GM23338 (cell line): ENCODE data around the gene ANKLE2. TPM values are rescaled to one million over a fixed set of nuclear protein-coding genes. Genes with fewer than 3 reads are reported as not detected.

Experiments
- ATAC-seq: fragments of 200-7000 bp; cut with Tn5 transposase; 3 replicates; pipeline ENCODE4 v1.9.1; 2020
- DNase-seq: peaks from one replicate; pipeline ENCODE4 v3.0.0-alpha.2; 2015; ENCODE audit warnings: low spot score
- H2AFZ ChIP-seq: fragments of 200-600 bp; sonication (generic); 2 replicates; pipeline ENCODE4 v1.8.0; 2016; ENCODE audit warnings: antibody characterized with exemption, mild to moderate bottlenecking, moderate library complexity
- H3F3A ChIP-seq: fragments of 200-600 bp; sonication (generic); replicated peaks from 2 replicates; pipeline ENCODE4 v1.8.0; 2017; ENCODE audit warnings: antibody characterized with exemption, mixed run types, low read depth
- H3K27ac ChIP-seq: fragments of 200-600 bp; sonication (generic); 2 replicates; pipeline ENCODE4 v1.6.1; 2016; ENCODE audit warnings: low read depth
- H3K27me3 ChIP-seq: fragments of 200-600 bp; sonication (generic); 2 replicates; pipeline ENCODE4 v1.8.0; 2016; ENCODE audit warnings: mild to moderate bottlenecking, mixed run types, moderate library complexity; ENCODE audit not compliant: insufficient read depth
- H3K36me3 ChIP-seq: fragments of 200-600 bp; sonication (generic); 2 replicates; pipeline ENCODE4 v1.8.0; 2016; ENCODE audit warnings: mild to moderate bottlenecking; ENCODE audit not compliant: insufficient read depth
- H3K4me1 ChIP-seq: fragments of 200-600 bp; sonication (generic); 2 replicates; pipeline ENCODE4 v1.8.0; 2016; ENCODE audit warnings: mild to moderate bottlenecking, moderate library complexity; ENCODE audit not compliant: insufficient read depth
- H3K4me2 ChIP-seq: fragments of 200-600 bp; sonication (generic); 2 replicates; pipeline ENCODE4 v1.7.1; 2017; ENCODE audit warnings: mixed run types
- H3K4me3 ChIP-seq: fragments of 200-600 bp; sonication (generic); 2 replicates; pipeline ENCODE4 v1.6.1; 2016; ENCODE audit warnings: mixed run types
- H3K79me2 ChIP-seq: fragments of 200-600 bp; sonication (generic); replicated peaks from 2 replicates; pipeline ENCODE4 v1.8.0; 2017; ENCODE audit warnings: mild to moderate bottlenecking; ENCODE audit not compliant: insufficient read depth
- H3K9me2 ChIP-seq: fragments of 200-600 bp; sonication (generic); 2 replicates; pipeline ENCODE4 v1.8.0; 2017; ENCODE audit not compliant: insufficient read depth
- H4K20me1 ChIP-seq: fragments of 200-600 bp; sonication (generic); replicated peaks from 2 replicates; pipeline ENCODE4 v1.8.0; 2017; ENCODE audit warnings: mild to moderate bottlenecking; ENCODE audit not compliant: insufficient read depth
- H3K27ac Mint-ChIP-seq: 2 replicates; pipeline ENCODE4 v1.8.0; 2020; ENCODE audit warnings: inconsistent platforms, mild to moderate bottlenecking, moderate library complexity, mixed read lengths
- H3K27me3 Mint-ChIP-seq: 3 replicates; pipeline ENCODE4 v1.8.0; 2022; ENCODE audit warnings: low read depth, mild to moderate bottlenecking, moderate library complexity, mixed read lengths, inconsistent platforms; ENCODE audit not compliant: insufficient read depth, poor library complexity
- H3K36me3 Mint-ChIP-seq: 3 replicates; pipeline ENCODE4 v1.8.0; 2021; ENCODE audit warnings: low read depth, mild to moderate bottlenecking, inconsistent platforms, moderate library complexity, mixed read lengths
- H3K4me1 Mint-ChIP-seq: 3 replicates; pipeline ENCODE4 v1.8.0; 2020; ENCODE audit warnings: mild to moderate bottlenecking, inconsistent platforms, mixed read lengths
- H3K4me3 Mint-ChIP-seq: 3 replicates; pipeline ENCODE4 v1.8.0; 2021; ENCODE audit warnings: moderate library complexity, mild to moderate bottlenecking, inconsistent platforms, mixed read lengths
- H3K9me3 Mint-ChIP-seq: 3 replicates; pipeline ENCODE4 v1.8.0; 2020; ENCODE audit warnings: moderate library complexity, mild to moderate bottlenecking, inconsistent platforms, mixed read lengths
- CREB1 ChIP-seq: fragments of 250-450 bp; sonication (Bioruptor Pico); IDR thresholded peaks from 2 replicates; pipeline ENCODE4 v1.5.0; 2020; ENCODE audit warnings: low read depth, mild to moderate bottlenecking, moderate library complexity
- CTCF ChIP-seq, 2 experiments: fragments of 200-600 bp in 1 of 2; sonication (generic) in 1 of 2; conservative IDR thresholded peaks; 2 replicates each; pipeline versions ENCODE4 v1.5.1 to v1.6.1; 2016 to 2017; ENCODE audit warnings: antibody characterized with exemption in 2 of 2, low read depth in 2 of 2, mild to moderate bottlenecking in 2 of 2, moderate library complexity in 1 of 2
- ETS1 ChIP-seq: IDR thresholded peaks from 2 replicates; pipeline ENCODE4 v1.6.1; 2016; ENCODE audit warnings: antibody characterized with exemption
- EZH2 ChIP-seq: fragments of 200-600 bp; sonication (generic); IDR thresholded peaks from one replicate; pipeline ENCODE4 v1.8.0; 2017; ENCODE audit warnings: antibody characterized with exemption, mild to moderate bottlenecking, low read depth; ENCODE audit not compliant: unreplicated experiment
- EZH2phosphoT487 ChIP-seq: fragments of 200-600 bp; sonication (generic); IDR thresholded peaks from one replicate; pipeline ENCODE4 v1.8.1; 2018; ENCODE audit warnings: antibody characterized with exemption; ENCODE audit not compliant: unreplicated experiment
- JUNB ChIP-seq: IDR thresholded peaks from one replicate; pipeline ENCODE4 v1.6.1; 2016; ENCODE audit warnings: antibody characterized with exemption; ENCODE audit not compliant: unreplicated experiment
- POLR2AphosphoS5 ChIP-seq: IDR thresholded peaks from 2 replicates; pipeline ENCODE4 v1.6.1; 2016; ENCODE audit warnings: antibody characterized with exemption, low read depth
- REST ChIP-seq: IDR thresholded peaks from one replicate; pipeline ENCODE4 v1.6.1; 2018; ENCODE audit warnings: antibody characterized with exemption; ENCODE audit not compliant: unreplicated experiment
- STAT1 ChIP-seq: IDR thresholded peaks from one replicate; pipeline ENCODE4 v1.6.1; 2016; ENCODE audit warnings: antibody characterized with exemption; ENCODE audit not compliant: unreplicated experiment
- ZNF114 ChIP-seq: fragments of 250-450 bp; sonication (Bioruptor Pico); IDR thresholded peaks from 2 replicates; pipeline ENCODE4 v1.5.0; 2020; ENCODE audit warnings: mild to moderate bottlenecking, moderate library complexity
- polyA plus RNA-seq: library from polyadenylated mRNA; unstranded; fragments of >200 nt; fragmentation: Nextera tagmentation; extraction: Ambion mirVana; gene quantifications from 2 replicates; pipeline ENCODE4 v1.2.1, GENCODE V29; 2016
- total RNA-seq: library from RNA; depleted of rRNA; stranded (reverse); fragments of >200 nt; shearing (Covaris generic); gene quantifications from 2 replicates; pipeline ENCODE4 v1.2.3, GENCODE V29; 2014

ANKLE2 gene
- total and polyA plus RNA-seq, 2 experiments from 2014 or later, result 27.2 to 63.7 TPM

- Histone ChIP-seq H3K9me2 (no peaks in the 10 kb centered on the region), H3K4me1 (no peaks in the 10 kb centered on the region), H4K20me1 (peaks cover 19% of the 10 kb centered on the region), H3K27ac (no peak overlapping the region), H3K4me3 (no peak overlapping the region), H3K79me2 (peaks cover 36% of the 10 kb centered on the region), H2AFZ (no peak overlapping the region), H3K36me3 (peaks cover 7% of the 10 kb centered on the region; the same call in 1 of the 2 replicates), H3K4me2 (no peak overlapping the region), H3K27me3 (no peaks in the 10 kb centered on the region), H3F3A (peaks cover 31% of the 10 kb centered on the region)
- Mint-ChIP-seq H3K36me3 (peaks cover 71% of the 10 kb centered on the region), H3K27me3 (peaks cover 15% of the 10 kb centered on the region), H3K4me3 (no peak overlapping the region), H3K4me1 (no peaks in the 10 kb centered on the region), H3K9me3 (no peaks in the 10 kb centered on the region; the same call in 2 of the 3 replicates), H3K27ac (no peak overlapping the region)
- ATAC-seq, result no peak
- TF ChIP-seq JUNB, result no peak
- no peak for TF ChIP-seq POLR2AphosphoS5
- no peak for TF ChIP-seq CTCF (conservative IDR thresholded peaks at IDR 0.05; ENCODE audit: low read depth in 2 of 2)
- TF ChIP-seq EZH2phosphoT487, result no peak
- no peak for TF ChIP-seq ETS1
- TF ChIP-seq ZNF114, result no peak
- TF ChIP-seq STAT1, result no peak
- no peak for TF ChIP-seq CREB1 (CRISPR knock-in tag)
- DNase-seq, result no peak
These were observed 44.6 kb downstream of the ANKLE2 start for GRCh38 chr12:132717011-132717410.

GRCh38 chr12:132716356-132716755, 45.3 kb downstream of the ANKLE2 start:
- Histone ChIP-seq H3K27ac (no peak overlapping the region), H3K36me3 (peaks cover 7% of the 10 kb centered on the region; the same call in 1 of the 2 replicates), H3K4me1 (peaks cover 4% of the 10 kb centered on the region; the same call in 1 of the 2 replicates), H2AFZ (no peak overlapping the region), H3K79me2 (peaks cover 38% of the 10 kb centered on the region), H3K9me2 (no peaks in the 10 kb centered on the region), H3K4me2 (no peak overlapping the region), H3K27me3 (no peaks in the 10 kb centered on the region), H3F3A (peaks cover 28% of the 10 kb centered on the region), H4K20me1 (peaks cover 24% of the 10 kb centered on the region), H3K4me3 (no peak overlapping the region)
- no peak overlapping the region for H3K4me3 Mint-ChIP-seq
- ATAC-seq (no peak), DNase-seq (no peak)
- H3K4me1 Mint-ChIP-seq, result no peaks in the 10 kb centered on the region
- peaks cover 67% of the 10 kb centered on the region for H3K36me3 Mint-ChIP-seq
- no peak overlapping the region for H3K27ac Mint-ChIP-seq
- H3K9me3 Mint-ChIP-seq, result no peaks in the 10 kb centered on the region; the same call in 2 of the 3 replicates
- H3K27me3 Mint-ChIP-seq, result peaks cover 15% of the 10 kb centered on the region
- TF ChIP-seq CTCF (conservative IDR thresholded peaks at IDR 0.05; ENCODE audit: low read depth in 2 of 2) (no peak), JUNB (no peak), EZH2phosphoT487 (no peak), ZNF114 (no peak), REST (no peak), EZH2 (no peak), ETS1 (no peak)
